Suprapubic skin (tissue), 4 donors: ENCODE results near the gene NACC2. TPM values are rescaled to one million over a fixed set of nuclear protein-coding genes. Genes with fewer than 3 reads are reported as not detected.
"Not testable (repeated sequence)": the region's sequence is repeated elsewhere in the genome, so short reads cannot be mapped to it uniquely, and the experiment has no call there.

ENCODE experiments used
- DNase-seq, 2 donors: peaks; one replicate each; pipeline ENCODE4 v3.0.0-alpha.2; 2019; ENCODE audit warnings: low spot score in 2 of 2
- H3K27ac ChIP-seq: fragments of 200-600 bp; sonication (generic); one replicate; pipeline ENCODE4 v1.5.1; 2019
- H3K27me3 ChIP-seq: fragments of 200-600 bp; sonication (generic); one replicate; pipeline ENCODE4 v1.5.1; 2019
- H3K36me3 ChIP-seq: fragments of 200-600 bp; sonication (generic); one replicate; pipeline ENCODE4 v1.5.1; 2019
- H3K4me1 ChIP-seq: fragments of 200-600 bp; sonication (generic); one replicate; pipeline ENCODE4 v1.5.1; 2019
- H3K4me3 ChIP-seq: fragments of 200-600 bp; sonication (generic); one replicate; pipeline ENCODE4 v1.5.1; 2019; ENCODE audit warnings: mild to moderate bottlenecking
- H3K9me3 ChIP-seq: fragments of 200-600 bp; sonication (generic); one replicate; pipeline ENCODE4 v1.5.1; 2019
- CTCF ChIP-seq, 2 donors: fragments of 200-600 bp in 1 of 2; fragments of 450-650 bp in 1 of 2; sonication (generic) in 1 of 2; IDR thresholded peaks; one replicate each; pipeline ENCODE4 v1.5.1; 2016 to 2019; ENCODE audit warnings: antibody characterized with exemption in 2 of 2, mild to moderate bottlenecking in 1 of 2, moderate library complexity in 1 of 2
- EP300 ChIP-seq: sonication (generic); formaldehyde crosslinking; IDR thresholded peaks from one replicate; pipeline ENCODE4 v1.6.1; 2017; ENCODE audit warnings: antibody characterized with exemption
- POLR2A ChIP-seq, 2 donors: fragments of 450-650 bp; IDR thresholded peaks; one replicate each; pipeline ENCODE4 v1.6.1; 2017; ENCODE audit warnings: antibody characterized with exemption in 2 of 2, mild to moderate bottlenecking in 2 of 2, moderate library complexity in 2 of 2
- POLR2AphosphoS5 ChIP-seq, 3 donors: sonication (generic); formaldehyde crosslinking; IDR thresholded peaks; one replicate each; pipeline ENCODE4 v1.6.1; 2017; ENCODE audit warnings: antibody characterized with exemption in 3 of 3
- WGBS: methylation state at CpG from one replicate; pipeline ENCODE4 v1.1.5; 2018; 5-methylcytosine and 5-hydroxymethylcytosine counted together
- total RNA-seq, 4 donors: library from RNA; depleted of rRNA; stranded (reverse); fragments of >200 nt; gene quantifications; one replicate each; pipeline ENCODE4 v1.1.0, GENCODE V29; 2016

NACC2 gene
- total RNA-seq, 4 donors from 2014 or later, result 12.1 to 14.9 (median 13.7) TPM

DNA sequence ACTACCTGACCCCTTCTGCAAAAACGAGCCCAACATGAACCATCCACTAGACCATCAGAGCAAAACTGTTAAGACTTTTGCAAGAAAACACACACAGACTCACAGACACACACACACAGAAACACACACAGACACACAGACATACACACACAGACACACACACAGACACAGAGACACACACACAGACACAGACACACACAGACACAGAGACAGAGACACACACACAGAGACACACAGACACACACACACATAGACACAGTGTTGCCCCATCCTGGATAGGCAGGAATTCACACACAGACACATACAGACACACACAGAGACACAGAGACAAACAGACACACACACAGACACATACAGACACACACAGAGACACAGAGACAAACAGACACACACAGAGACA, 52.5 kb downstream of the NACC2 start:
- no peak overlapping the region for H3K4me3 ChIP-seq
- WGBS, result 63% methylated on average over 1 of the region's 1 CpG
- H3K36me3 ChIP-seq, result peaks cover 14% of the 10 kb centered on the region
- H3K27ac ChIP-seq, result no peak overlapping the region
- no peak for TF ChIP-seq POLR2A (IDR thresholded peaks at IDR 0.05)
- TF ChIP-seq POLR2AphosphoS5 (IDR thresholded peaks at IDR 0.05), result no peak
- TF ChIP-seq CTCF (IDR thresholded peaks at IDR 0.05), result no peak
- TF ChIP-seq EP300, result no peak
- no peak for DNase-seq
- peaks cover 10% of the 10 kb centered on the region for H3K9me3 ChIP-seq
- no peaks in the 10 kb centered on the region for H3K27me3 ChIP-seq
- peaks cover 10% of the 10 kb centered on the region for H3K4me1 ChIP-seq

- H3K27me3 ChIP-seq, DNase-seq, H3K4me3 ChIP-seq, H3K27ac ChIP-seq, H3K4me1 ChIP-seq, H3K36me3 ChIP-seq, H3K9me3 ChIP-seq: not testable (repeated sequence)
- WGBS, result 97% methylated on average over 2 of the region's 2 CpGs
Measured at GRCh38 chr9:136040848-136041247, 54.2 kb downstream of the NACC2 start.

GRCh38 chr9:136039488-136039887, 55.6 kb downstream of the NACC2 start:
- DNase-seq, result no peak
- H3K4me1 ChIP-seq, result no peaks in the 10 kb centered on the region
- H3K36me3 ChIP-seq, result no peaks in the 10 kb centered on the region
- TF ChIP-seq EP300 (no peak), POLR2AphosphoS5 (IDR thresholded peaks at IDR 0.05) (no peak), POLR2A (IDR thresholded peaks at IDR 0.05) (no peak), CTCF (IDR thresholded peaks at IDR 0.05) (no peak)
- peaks cover 10% of the 10 kb centered on the region for H3K9me3 ChIP-seq
- H3K27me3 ChIP-seq, result no peaks in the 10 kb centered on the region
- 97% methylated on average over 2 of the region's 2 CpGs for WGBS
- H3K4me3 ChIP-seq, result no peak overlapping the region
- H3K27ac ChIP-seq, result no peak overlapping the region

- 95% methylated on average over 2 of the region's 2 CpGs for WGBS
- DNase-seq, result no peak
- H3K4me1 ChIP-seq, result peaks cover 3% of the 10 kb centered on the region
- H3K4me3 ChIP-seq, result no peak overlapping the region
- H3K27ac ChIP-seq, result no peak overlapping the region
- H3K36me3 ChIP-seq, result no peaks in the 10 kb centered on the region
- H3K9me3 ChIP-seq, result peaks cover 10% of the 10 kb centered on the region
- TF ChIP-seq POLR2A (IDR thresholded peaks at IDR 0.05) (no peak), EP300 (no peak), CTCF (IDR thresholded peaks at IDR 0.05) (no peak), POLR2AphosphoS5 (IDR thresholded peaks at IDR 0.05) (no peak)
- no peaks in the 10 kb centered on the region for H3K27me3 ChIP-seq
Measured at GRCh38 chr9:136036848-136037247, 58.2 kb downstream of the NACC2 start.

DNA sequence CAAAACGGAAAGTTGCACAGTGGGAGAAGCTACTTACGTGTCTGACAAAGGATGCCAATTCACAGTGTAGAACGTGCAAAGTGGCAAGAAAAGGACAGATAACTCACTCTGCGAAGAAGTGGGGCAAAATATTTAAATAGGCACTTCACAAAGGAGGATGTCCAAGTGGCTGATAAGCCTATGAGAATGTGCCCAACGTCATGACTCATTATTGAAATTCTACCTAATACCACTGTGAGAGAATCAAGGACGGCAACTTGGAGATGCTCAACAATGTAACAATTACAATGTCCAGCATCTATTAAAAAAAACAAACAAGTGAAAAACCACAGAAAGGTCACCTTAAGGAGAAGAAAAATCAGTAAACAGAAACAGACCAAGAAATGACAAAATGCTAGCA, 59.0 kb downstream of the NACC2 start:
- 86% methylated on average over 6 of the region's 6 CpGs for WGBS
- Histone ChIP-seq H3K4me1 (peaks cover 6% of the 10 kb centered on the region), H3K36me3 (no peaks in the 10 kb centered on the region), H3K27ac (no peak overlapping the region), H3K27me3 (no peaks in the 10 kb centered on the region), H3K9me3 (peaks cover 10% of the 10 kb centered on the region), H3K4me3 (no peak overlapping the region)
- TF ChIP-seq EP300, result no peak
- no peak for TF ChIP-seq POLR2AphosphoS5 (IDR thresholded peaks at IDR 0.05)
- no peak for TF ChIP-seq CTCF (IDR thresholded peaks at IDR 0.05)
- no peak for TF ChIP-seq POLR2A (IDR thresholded peaks at IDR 0.05)
- no peak for DNase-seq
